ENCODE data around the gene WWC1.

The WWC1 gene

DNA sequence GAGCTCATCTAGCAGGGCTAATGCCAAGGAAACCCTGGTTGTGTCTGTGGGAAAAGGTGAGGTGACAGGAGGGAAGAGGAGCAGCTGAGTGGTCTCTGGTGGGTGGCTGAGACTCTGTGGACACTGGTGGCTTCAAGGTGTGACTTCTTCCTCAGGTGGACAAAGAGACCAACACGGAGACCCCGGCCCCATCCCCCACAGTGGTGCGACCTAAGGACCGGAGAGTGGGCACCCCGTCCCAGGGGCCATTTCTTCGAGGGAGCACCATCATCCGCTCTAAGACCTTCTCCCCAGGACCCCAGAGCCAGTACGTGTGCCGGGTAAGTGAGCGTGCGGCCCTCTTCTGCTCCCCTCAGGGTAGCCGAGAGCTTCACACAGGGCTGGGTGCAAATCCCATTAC is 163.8 kb downstream of the WWC1 start:
- DNase-seq, result no peak

DNA sequence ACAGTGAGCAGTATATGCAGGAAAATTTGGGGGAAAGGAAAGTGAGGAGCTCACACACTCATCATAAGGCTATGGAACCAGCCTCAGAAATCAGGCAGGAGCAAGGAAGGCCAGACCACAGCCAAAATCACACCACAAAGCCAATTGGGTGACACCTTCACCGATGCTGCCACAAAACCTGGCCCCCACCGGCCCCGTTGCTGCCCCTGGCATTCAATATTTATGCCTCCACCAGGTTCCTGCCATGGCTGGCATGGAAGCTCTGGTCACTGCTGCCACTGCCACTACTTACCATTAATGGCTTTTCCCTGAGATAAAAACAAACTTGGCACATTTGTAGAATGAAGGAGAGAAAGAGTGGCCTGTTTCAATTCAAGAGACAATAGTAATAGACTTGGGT is 166.1 kb downstream of the WWC1 start:
- no peak for DNase-seq

DNA sequence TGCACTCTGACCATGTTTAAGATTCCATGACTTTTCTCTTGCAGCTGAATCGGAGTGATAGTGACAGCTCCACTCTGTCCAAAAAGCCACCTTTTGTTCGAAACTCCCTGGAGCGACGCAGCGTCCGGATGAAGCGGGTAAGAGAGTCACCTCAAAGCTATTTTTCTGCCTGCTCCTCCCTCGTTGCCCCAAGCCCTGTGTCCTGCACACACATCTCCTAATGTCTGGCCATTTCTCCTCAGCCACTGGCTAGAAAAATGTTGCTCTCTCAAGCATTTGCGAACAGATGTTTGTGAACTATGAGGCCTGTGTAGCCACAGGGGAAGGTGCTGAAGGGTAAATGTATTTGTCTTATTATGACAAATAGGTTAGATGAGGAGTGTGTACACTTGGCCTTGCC is 169.2 kb downstream of the WWC1 start:
- no peak for DNase-seq

DNA sequence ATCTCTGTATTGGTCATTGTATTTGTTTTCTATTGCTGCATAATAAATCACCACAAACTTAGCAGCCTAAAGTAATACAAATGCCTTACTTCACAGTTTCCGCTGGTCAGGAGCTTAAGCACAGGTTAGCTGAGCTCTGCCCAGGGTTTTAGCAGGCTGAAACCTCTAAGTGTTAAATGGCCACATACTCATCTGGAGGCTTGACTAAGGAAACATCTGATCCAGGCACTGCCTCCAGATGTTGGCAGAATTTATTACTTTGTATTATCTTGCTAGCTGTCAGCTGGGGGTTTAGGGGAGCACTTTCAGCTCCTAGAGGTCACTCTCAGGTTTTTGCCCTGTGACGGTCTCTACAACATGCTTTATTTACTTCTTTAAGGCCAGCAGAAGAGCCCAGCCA is 171.6 kb downstream of the WWC1 start:
- no peak for DNase-seq

DNA sequence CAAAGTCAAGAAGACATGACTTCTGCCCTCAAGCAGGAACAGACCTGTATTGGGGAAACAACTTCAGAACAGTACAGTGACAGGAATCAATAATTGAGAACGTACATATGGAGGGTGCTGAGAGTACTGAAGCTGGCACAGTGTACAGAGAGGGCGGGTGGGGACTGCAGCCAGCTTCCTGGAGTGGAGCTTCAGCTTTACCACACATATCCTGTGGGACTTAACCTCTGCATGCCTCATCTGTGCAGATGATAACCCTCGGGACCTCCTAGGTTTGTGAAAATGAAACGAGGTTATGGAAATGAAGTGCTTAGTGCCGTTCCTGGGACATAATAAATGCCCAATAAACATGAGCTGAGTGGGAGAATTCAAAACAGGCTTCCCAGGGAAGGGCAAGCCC is 172.8 kb downstream of the WWC1 start:
- DNase-seq, result no peak

DNA sequence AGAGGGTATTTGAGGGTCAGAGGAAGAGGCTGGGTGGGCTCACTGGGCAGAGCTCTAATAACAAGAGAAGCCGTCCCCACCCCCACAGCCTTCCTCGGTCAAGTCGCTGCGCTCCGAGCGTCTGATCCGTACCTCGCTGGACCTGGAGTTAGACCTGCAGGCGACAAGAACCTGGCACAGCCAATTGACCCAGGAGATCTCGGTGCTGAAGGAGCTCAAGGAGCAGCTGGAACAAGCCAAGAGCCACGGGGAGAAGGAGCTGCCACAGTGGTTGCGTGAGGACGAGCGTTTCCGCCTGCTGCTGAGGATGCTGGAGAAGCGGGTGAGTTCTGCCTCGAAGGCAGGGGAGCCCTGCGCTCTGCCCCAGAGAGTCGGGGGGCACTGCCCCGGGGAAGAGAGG is 173.2 kb downstream of the WWC1 start:
- DNase-seq, result no peak

DNA sequence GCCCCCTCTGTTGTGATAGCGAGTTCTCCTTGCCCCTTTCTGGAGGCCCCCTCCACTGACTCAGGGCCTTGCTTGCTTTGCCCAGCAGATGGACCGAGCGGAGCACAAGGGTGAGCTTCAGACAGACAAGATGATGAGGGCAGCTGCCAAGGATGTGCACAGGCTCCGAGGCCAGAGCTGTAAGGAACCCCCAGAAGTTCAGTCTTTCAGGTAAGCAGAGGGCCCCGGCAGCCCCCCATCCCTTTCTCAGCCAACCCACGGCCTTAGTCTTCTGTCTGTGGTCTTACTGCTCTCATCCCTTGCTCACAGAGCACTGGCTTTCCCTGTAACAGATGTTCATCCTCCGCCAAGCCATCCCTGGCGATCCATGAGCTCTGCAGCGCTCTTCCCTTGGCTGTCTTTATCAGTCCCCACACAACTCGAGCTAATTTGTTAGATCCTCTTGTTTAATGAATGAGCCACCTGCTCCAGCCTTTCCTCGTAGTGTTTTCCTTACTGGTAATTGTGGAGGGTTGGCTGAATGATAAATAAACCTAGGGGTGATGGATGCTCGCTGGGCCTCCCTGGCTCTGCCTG is 176.4 kb downstream of the WWC1 start:
- no peak for DNase-seq

DNA sequence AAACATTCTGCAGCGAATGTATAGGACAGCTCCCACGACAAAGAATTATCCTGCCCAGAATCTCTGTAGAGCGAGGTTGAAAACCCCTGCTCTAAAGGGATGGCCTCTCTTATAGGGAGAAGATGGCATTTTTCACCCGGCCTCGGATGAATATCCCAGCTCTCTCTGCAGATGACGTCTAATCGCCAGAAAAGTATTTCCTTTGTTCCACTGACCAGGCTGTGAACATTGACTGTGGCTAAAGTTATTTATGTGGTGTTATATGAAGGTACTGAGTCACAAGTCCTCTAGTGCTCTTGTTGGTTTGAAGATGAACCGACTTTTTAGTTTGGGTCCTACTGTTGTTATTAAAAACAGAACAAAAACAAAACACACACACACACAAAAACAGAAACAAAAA is 177.4 kb downstream of the WWC1 start:
- no peak for DNase-seq

DNA sequence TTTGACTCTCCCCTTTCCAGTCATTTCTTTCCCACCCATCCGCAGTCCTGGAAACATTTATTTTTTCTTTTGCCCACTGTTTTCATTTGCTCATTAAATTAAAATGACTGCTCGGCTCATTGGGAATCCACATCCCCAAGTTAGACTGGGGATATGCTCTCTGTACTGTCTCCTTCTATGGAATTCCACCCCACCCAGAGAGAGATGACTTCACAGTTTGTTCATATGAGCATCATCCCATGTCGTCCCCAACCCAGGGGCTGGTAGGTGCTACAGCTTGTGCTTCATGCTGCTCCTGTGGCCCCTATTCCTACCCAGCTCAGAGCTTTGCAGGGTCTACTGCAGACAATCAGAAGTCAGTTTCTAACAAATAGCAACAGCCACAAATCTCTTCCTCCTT is 178.4 kb downstream of the WWC1 start:
- no peak for DNase-seq

DNA sequence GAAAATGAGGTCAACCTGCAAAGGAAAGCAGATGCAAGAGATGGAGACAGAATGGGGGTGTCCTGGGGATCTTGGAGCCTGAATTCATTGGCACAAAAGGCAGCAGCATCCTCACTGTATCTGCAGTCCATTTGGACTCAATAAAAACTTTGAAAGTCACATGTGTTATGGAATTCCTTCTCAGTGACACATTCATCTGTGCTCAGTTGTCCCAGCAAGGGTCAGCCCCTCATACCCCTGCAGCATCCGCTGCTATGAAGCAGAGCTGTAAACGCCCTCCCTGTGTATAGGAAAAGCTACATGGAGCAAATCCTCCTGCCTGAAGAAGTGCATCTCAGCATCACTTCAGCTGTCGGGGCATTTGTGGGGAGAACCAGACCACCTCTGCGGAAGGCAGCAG is 180.3 kb downstream of the WWC1 start:
- DNase-seq, result no peak

DNA sequence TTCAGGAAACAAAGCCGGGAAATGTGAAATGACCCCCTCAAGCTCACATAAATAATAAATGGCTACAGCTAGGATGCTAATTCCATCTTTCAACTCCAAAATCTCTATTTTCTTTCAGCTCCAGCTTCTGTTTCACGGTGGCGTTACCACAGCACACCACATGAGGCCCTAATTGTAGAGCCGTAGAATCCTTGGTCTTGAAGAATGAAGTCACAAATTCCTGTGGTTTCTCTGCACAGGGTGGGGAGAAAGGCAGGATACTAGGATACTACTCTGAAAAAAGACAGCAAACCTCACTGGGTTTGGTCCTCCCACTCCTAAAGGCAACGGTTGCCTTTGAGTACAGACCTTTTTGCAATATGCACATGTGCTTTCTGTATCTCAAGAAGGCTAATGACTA is 180.9 kb downstream of the WWC1 start:
- no peak for DNase-seq

DNA sequence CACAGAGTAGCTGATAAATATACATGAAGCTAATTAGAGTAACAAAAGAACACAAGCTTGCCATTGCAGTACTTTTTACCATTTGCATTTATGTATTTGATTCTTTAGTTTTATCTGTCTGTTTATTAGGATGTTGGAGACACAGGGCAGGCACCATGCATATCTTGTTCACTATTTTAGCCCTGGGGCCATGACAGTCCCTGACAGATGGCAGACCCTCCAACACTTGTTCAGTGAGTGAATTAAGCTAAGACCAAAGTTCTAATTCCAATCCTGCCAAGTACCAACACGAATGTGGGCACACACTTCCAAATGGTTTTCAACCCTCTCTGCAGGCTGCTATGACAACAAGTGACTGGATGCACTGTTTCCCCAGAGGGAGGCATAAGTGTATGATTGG is 182.9 kb downstream of the WWC1 start:
- no peak for DNase-seq

DNA sequence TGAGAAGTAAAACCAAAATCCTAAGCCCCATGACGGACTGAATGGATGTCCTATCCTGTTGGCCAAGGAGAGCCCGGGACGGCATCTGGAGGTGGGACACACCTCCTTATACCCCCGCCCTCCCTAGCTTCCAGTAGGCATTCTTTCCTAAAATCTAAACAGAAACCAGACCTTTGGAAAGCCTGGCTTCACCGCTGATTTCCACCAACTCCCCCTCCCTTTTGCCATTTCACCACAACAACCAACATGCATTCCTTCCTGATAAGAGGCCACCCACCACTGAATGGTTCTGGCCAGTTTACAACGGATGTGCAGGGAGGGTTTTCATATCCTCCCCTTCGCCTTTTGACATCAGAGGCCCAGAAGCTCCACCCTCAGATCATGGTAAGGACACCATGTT is 185.6 kb downstream of the WWC1 start:
- no peak for DNase-seq

DNA sequence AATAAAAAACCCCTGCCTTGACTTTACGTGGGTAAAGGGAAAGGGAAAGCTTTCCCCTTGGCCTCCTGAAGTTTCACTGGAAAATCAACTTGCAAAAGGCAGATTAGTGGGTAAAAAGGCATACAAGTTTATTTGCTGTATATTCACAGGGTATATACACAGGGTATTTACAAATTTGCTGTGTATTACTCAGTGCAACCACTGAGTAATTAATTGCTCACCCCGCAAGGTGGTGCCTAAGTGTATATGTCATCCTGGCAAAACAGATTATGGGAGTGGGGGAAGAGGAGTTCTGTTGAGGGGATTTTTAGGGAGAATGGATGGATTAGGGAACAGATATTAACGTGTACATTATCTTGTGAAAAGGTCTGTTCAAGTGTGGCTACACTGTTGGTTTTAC is 187.7 kb downstream of the WWC1 start:
- DNase-seq, result no peak

DNA sequence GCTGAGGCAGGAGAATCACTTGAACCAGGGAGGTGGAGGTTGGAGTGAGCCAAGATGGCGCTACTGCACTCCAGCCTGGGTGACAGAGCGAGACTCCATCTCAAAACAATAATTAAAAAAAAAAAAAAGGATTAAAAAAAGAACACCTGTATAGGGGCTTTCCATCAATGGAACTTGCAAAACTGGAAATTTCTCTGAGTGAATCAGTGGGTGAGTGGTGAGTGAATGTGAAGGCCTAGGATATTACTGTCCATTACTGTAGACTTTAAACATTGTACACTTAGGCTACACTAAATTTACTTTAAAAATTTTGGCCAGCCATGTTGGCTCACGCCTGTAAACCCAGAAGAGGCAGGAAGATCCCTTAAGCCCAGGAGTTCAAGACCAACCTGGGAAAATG is 189.2 kb downstream of the WWC1 start:
- no peak for DNase-seq

DNA sequence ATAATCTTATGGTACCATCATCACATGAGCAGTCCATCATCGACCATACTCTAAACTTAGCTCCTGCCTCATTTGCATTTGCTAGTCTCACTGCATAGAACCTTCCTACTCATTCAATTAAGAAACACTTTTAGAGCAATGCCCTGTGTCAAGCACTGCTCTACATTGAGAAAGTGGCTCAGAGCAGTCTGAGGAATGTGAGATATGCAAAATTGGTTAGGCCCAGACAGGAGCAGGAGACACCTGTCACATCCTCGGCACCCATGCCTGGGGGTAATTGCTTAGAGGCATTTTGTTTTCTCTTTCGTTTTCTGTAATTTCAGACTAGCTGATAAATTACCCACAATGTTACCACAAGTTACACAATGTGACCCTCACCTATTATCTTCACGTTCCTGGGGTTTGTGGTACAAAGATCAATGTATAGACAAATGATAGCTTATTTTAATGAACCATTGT is 189.9 kb downstream of the WWC1 start:
- DNase-seq, result no peak

DNA sequence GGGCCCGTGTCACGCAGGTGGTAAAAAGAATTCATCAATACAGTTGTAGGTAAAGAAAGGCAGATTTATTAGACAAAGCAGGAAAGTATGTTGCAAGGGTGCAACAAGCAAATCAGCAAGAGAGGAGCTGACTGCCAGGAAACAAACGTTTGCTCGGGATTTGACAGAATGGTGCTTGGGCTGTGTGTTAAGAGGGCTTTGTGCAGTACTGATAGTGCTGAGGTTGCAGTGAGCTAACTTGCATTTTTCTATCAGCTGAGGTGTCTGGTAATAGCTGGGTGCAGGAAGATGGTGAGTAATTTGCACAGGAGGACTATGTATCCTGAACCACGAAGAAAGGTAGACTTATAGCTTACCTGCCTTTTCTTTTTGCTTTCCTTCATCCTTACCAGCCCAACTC is 190.9 kb downstream of the WWC1 start:
- no peak for DNase-seq

DNA sequence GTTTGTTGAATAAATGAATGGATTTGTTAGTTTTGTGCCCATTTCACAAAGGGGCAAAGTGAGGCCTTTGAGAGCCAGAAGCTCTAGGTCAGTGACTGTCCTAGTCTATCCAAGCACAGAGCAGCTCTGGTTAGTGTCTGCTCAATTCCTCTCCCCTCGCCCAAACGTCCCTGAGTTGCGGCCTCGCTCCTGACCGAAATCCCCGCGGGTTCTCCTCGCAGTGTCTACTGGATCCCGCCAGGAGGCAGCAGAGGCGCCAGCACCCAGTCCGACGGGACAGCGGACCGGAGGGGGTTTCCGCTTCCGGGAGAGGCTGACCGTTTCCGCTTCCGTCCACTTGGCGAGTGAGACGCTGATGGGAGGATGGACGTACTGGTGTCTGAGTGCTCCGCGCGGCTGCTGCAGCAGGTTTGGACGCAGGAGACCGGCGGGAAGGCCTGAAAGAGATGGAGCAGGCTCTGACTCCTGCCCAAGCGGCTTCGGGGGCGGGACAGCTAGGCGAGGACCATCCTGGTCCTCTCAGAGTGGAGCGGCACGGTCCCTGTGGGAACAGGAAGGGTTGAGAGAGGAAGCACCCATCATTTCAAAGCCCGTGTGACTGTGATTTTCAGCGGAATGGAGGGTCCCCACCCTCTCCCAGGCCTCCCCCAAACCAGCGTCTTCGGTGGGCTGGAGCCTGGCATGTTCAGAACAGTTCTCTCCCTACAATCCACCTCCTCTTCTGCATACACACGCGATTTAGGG is 194.9 kb downstream of the WWC1 start, which contains the start of gene RARS1:
TSS of gene RARS1 (plus strand) at position 336 of the 744 bp plus-strand sequence. CDS start at position 364, 28 bp downstream.
- peak; percentile 93 for DNase-seq

DNA sequence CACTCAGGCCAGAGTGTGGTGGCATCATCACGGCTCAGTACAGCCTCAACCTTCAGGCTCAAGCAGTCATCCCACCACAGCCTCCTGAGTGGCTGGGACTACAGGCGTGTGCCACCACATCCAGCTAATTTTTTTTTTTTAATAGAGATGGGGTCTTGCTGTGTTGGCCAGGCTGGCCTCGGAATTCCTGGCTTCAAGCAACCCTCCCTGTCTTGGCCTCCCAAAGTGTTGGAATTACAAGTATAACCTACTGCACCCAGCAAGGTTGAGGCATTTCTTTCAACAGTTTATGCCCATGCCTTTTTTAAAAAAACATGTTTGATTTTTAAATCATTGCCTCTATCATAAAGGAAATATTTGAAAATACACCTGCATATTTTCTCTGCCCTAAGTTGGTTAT is 197.6 kb downstream of the WWC1 start:
- no peak for DNase-seq

DNA sequence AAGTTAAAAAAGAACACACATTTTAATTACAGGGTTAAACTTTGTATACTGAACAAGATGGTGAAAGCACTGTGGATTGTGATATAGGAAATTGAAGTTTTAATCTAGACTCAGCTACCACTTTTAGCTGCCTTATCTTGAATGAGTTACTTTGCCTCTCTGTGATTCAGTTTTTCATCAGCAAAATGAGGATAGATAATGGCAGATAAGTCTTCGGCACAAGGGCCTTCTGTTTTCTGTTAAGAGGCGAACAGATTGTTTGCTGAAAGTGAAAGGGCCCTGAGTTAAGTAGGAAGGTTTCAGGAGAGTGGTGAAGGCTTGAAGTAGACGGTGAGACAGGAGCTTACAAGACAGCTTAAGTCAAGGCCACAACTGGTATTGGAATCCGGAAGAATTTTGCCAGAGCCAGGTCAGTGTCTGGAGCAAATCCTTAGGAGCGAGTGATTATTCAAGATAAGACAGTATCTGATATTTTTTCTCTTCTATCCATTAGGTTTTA is 202.7 kb downstream of the WWC1 start:
- no peak for DNase-seq

DNA sequence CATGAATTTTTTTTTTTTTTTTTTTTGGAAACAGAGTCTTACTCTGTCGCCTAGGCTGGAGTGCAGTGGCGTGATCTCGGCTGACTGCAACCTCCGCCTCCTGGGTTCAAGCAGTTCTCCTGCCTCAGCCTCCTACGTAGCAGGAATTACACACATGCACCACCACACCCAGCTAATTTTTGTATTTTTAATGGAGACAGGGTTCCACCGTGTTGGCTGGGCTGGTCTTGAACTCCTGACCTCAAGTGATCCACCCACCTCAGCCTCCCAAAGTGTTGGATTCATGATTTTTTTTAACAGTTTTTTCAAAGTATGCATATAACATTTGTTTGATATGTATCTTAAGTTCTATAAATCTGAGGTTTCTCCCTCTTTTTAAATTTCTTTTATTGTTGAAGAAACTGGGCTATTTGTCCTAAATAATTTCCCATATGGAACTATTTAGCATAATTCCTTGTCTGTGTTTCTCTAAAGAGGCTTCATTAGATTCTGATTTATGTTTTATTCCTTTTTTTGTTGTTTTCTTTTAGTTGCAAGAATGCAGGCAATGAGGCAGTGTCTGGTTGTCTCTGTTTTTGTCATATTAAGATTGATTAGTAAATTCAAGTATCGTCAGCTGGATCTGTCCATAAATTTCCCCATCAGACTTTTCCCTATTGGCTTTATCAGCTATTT is 211.3 kb downstream of the WWC1 start:
- no peak for DNase-seq

DNA sequence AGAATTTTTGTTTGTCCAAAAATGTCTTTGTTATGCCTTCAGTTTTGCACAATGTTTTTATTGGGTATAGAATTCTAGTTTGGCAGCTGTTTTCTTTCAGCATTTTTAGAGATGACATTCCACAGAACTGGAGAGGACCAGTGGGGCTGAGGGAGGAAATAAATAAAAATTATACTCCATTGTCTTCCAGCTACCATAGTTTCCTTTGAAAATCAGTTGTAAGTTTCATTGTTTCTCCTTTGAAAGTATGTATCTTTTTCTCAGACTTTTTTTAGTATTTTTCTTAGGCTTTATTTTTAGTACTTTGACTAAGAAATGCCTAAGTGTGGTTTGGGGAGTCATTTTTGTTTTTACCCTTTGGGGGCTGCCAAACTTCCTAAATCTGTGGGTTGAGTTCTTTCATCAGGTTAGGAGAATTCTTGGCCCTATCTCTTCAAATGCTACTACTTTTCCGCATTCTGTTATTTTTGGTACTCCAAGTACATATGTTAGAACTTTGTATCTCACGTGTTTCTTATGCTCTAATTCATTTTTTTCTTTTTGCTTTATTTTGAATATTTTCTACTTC is 222.5 kb downstream of the WWC1 start:
- DNase-seq, result no peak

Data from activated CD8-positive, alpha-beta memory T cell treated with anti-CD3 and anti-CD28 coated beads, Interleukin-2, amount 50 U/mL, for 48 hours (primary cell).